Trophoblast cell (in vitro differentiated cells and primary cell): Measurements from ENCODE around the gene MRTFA.

Source experiments
- DNase-seq, 2 donors: peaks; one replicate each; pipeline ENCODE4 v3.0.0-alpha.2; 2016
- H2AFZ ChIP-seq: 2 replicates; pipeline ENCODE4 v1.6.1; 2013; ENCODE audit warnings: low read length, moderate library complexity, mild to moderate bottlenecking; ENCODE audit not compliant: insufficient read depth, poor library complexity
- H2AK5ac ChIP-seq: 2 replicates; pipeline ENCODE4 v1.6.1; 2013; ENCODE audit warnings: mild to moderate bottlenecking, low read length
- H2BK120ac ChIP-seq: 2 replicates; pipeline ENCODE4 v1.6.1; 2013; ENCODE audit warnings: low read length, mild to moderate bottlenecking, moderate library complexity; ENCODE audit not compliant: insufficient read depth, poor library complexity
- H2BK12ac ChIP-seq: 2 replicates; pipeline ENCODE4 v1.6.1; 2013; ENCODE audit warnings: mild to moderate bottlenecking, low read length, moderate library complexity
- H2BK5ac ChIP-seq: 2 replicates; pipeline ENCODE4 v1.6.1; 2013; ENCODE audit warnings: low read length, low read depth, moderate library complexity, mild to moderate bottlenecking; ENCODE audit not compliant: poor library complexity
- H3K14ac ChIP-seq: 2 replicates; pipeline ENCODE4 v1.6.1; 2013; ENCODE audit warnings: mild to moderate bottlenecking, low read length
- H3K18ac ChIP-seq: 2 replicates; pipeline ENCODE4 v1.6.1; 2013; ENCODE audit warnings: mild to moderate bottlenecking, low read length
- H3K23ac ChIP-seq: 2 replicates; pipeline ENCODE4 v1.6.1; 2013; ENCODE audit warnings: low read length
- H3K27ac ChIP-seq: 2 replicates; pipeline ENCODE4 v1.5.1; 2013; ENCODE audit warnings: low read depth, mild to moderate bottlenecking, inconsistent platforms, low read length, moderate library complexity
- H3K27me3 ChIP-seq: 2 replicates; pipeline ENCODE4 v1.6.1; 2013; ENCODE audit warnings: inconsistent platforms, mild to moderate bottlenecking, low read length, moderate library complexity; ENCODE audit not compliant: insufficient read depth
- H3K36me3 ChIP-seq, 2 experiments: 1 replicate in 1 of 2; 2 replicates in 1 of 2; pipeline ENCODE4 v1.6.1; 2013; ENCODE audit warnings: low read length in 2 of 2, mild to moderate bottlenecking in 2 of 2, moderate library complexity in 1 of 2; ENCODE audit not compliant: insufficient read depth in 2 of 2, control insufficient read depth in 1 of 2
- H3K4ac ChIP-seq: 2 replicates; pipeline ENCODE4 v1.6.1; 2013; ENCODE audit warnings: low read depth, mild to moderate bottlenecking, low read length, moderate library complexity
- H3K4me1 ChIP-seq, 2 experiments: 1 replicate in 1 of 2; 2 replicates in 1 of 2; pipeline ENCODE4 v1.6.1; 2013; ENCODE audit warnings: low read length in 2 of 2, mild to moderate bottlenecking in 2 of 2, moderate library complexity in 1 of 2; ENCODE audit not compliant: insufficient read depth in 2 of 2, control insufficient read depth in 1 of 2
- H3K4me2 ChIP-seq: 2 replicates; pipeline ENCODE4 v1.6.1; 2013; ENCODE audit warnings: inconsistent platforms, mild to moderate bottlenecking, low read length, moderate library complexity
- H3K4me3 ChIP-seq: 2 replicates; pipeline ENCODE4 v1.5.1; 2013; ENCODE audit warnings: mild to moderate bottlenecking, low read depth, low read length, inconsistent platforms
- H3K79me1 ChIP-seq: one replicate; pipeline ENCODE4 v1.6.1; 2013; ENCODE audit warnings: low read length
- H3K79me2 ChIP-seq: 2 replicates; pipeline ENCODE4 v1.6.1; 2013; ENCODE audit warnings: low read length, mild to moderate bottlenecking; ENCODE audit not compliant: control insufficient read depth, insufficient read depth, poor library complexity
- H3K9ac ChIP-seq: 2 replicates; pipeline ENCODE4 v1.6.1; 2013; ENCODE audit warnings: mild to moderate bottlenecking, low read length
- H3K9me3 ChIP-seq: 2 replicates; pipeline ENCODE4 v1.6.1; 2013; ENCODE audit warnings: low read depth, mild to moderate bottlenecking, control low read depth, inconsistent platforms, low read length; ENCODE audit not compliant: insufficient read depth
- H4K12ac ChIP-seq: 2 replicates; pipeline ENCODE4 v1.6.1; 2013; ENCODE audit warnings: low read depth, mild to moderate bottlenecking, low read length, moderate library complexity
- H4K8ac ChIP-seq: 2 replicates; pipeline ENCODE4 v1.6.1; 2013; ENCODE audit warnings: low read depth, mild to moderate bottlenecking, low read length, moderate library complexity
- H4K91ac ChIP-seq: one replicate; pipeline ENCODE4 v1.6.1; 2013; ENCODE audit warnings: low read depth, mild to moderate bottlenecking, low read length, moderate library complexity
- WGBS: extraction: QIAGEN DNeasy Blood & Tissue Kit; methylation state at CpG from one replicate; pipeline ENCODE4 v1.1.7; 2013; ENCODE audit warnings: missing lambda C conversion rate; ENCODE audit not compliant: insufficient read length, insufficient coverage; ENCODE audit errors: extremely low coverage; 5-methylcytosine and 5-hydroxymethylcytosine counted together

The MRTFA gene

DNA sequence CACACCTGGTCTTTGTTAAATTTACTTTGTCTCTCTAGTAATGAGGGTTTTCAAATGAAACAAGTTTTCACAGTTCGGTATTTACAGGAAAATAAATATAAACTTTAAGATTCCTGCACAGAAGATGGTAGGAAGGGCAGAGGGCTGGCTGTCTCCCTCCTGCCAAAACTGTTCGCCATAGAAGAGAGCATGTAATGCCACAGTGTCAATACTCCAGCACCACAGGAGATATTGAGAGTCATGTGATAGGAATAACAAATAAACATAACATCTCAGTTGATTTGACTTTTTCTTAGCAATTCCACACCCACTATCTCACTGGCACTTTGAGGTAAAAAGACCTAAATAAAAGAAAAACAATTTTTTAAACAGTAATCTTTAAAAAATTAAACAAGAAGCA is 100.9 kb downstream of the MRTFA start:
- no peak overlapping the region for H3K4me2 ChIP-seq
- H3K14ac ChIP-seq = peak overlapping the region; percentile 65
- peaks cover 2% of the 10 kb centered on the region for H3K79me2 ChIP-seq
- peak overlapping the region; percentile 35 for H4K91ac ChIP-seq
- peak overlapping the region; percentile 81 for H3K27ac ChIP-seq
- WGBS = no CpG with 5 or more reads among the region's 2 CpGs
- no peak overlapping the region for H3K23ac ChIP-seq
- H3K4me1 ChIP-seq = peaks cover 0 to 7% of the 10 kb centered on the region in 2 experiments
- H3K18ac ChIP-seq = no peak overlapping the region
- H3K27me3 ChIP-seq = no peaks in the 10 kb centered on the region
- H4K12ac ChIP-seq = no peak overlapping the region
- peaks cover 0 to 1% of the 10 kb centered on the region in 2 experiments for H3K36me3 ChIP-seq
- H3K79me1 ChIP-seq = peaks cover 9% of the 10 kb centered on the region
- H3K4ac ChIP-seq = no peak overlapping the region
- H3K9ac ChIP-seq = no peak overlapping the region
- H2BK12ac ChIP-seq = peak overlapping the region; percentile 50
- H2BK5ac ChIP-seq = peak overlapping the region; percentile 4
- H3K4me3 ChIP-seq = no peak overlapping the region
- no peaks in the 10 kb centered on the region for H3K9me3 ChIP-seq
- H4K8ac ChIP-seq = no peak overlapping the region
- peak overlapping the region; percentile 72 for H2AK5ac ChIP-seq
- H2BK120ac ChIP-seq = peak overlapping the region; percentile 73
- no peak for DNase-seq
- no peak overlapping the region for H2AFZ ChIP-seq

DNA sequence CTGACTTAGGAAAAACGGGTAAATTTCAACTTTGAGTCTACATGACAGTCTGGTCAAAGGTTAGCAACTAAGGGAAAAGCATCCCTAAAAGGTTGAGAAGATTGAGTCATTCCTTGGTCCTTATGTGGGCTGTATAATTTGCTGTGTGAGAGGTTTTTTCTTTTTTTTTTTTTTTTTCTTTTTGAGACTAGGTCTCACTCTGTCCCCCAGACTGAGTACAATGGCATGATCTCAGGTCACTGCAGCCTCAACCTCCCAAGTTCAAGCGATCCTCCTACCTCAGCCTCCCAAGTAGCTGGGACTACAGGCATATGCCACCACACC is 101.4 kb downstream of the MRTFA start:
- DNase-seq = no peak
- Histone ChIP-seq H4K12ac (peak overlapping the region; percentile 38), H4K91ac (peak overlapping the region; percentile 38), H3K27me3 (no peaks in the 10 kb centered on the region), H3K79me1 (peaks cover 9% of the 10 kb centered on the region), H3K9ac (no peak overlapping the region), H2AFZ (no peak overlapping the region), H2BK12ac (no peak overlapping the region), H3K79me2 (peaks cover 2% of the 10 kb centered on the region), H2BK5ac (peak overlapping the region; percentile 4), H3K23ac (no peak overlapping the region), H3K4me2 (peak overlapping the region; percentile 23), H3K36me3 (peaks cover 0 to 1% of the 10 kb centered on the region in 2 experiments), H3K4me1 (peaks cover 0 to 7% of the 10 kb centered on the region in 2 experiments), H3K27ac (peak overlapping the region; percentile 81), H2BK120ac (peak overlapping the region; percentile 73), H3K9me3 (no peaks in the 10 kb centered on the region), H2AK5ac (no peak overlapping the region), H4K8ac (peak overlapping the region; percentile 50), H3K18ac (peak overlapping the region; percentile 73), H3K14ac (peak overlapping the region; percentile 65), H3K4me3 (no peak overlapping the region), H3K4ac (no peak overlapping the region)
- no CpG with 5 or more reads among the region's 2 CpGs for WGBS

DNA sequence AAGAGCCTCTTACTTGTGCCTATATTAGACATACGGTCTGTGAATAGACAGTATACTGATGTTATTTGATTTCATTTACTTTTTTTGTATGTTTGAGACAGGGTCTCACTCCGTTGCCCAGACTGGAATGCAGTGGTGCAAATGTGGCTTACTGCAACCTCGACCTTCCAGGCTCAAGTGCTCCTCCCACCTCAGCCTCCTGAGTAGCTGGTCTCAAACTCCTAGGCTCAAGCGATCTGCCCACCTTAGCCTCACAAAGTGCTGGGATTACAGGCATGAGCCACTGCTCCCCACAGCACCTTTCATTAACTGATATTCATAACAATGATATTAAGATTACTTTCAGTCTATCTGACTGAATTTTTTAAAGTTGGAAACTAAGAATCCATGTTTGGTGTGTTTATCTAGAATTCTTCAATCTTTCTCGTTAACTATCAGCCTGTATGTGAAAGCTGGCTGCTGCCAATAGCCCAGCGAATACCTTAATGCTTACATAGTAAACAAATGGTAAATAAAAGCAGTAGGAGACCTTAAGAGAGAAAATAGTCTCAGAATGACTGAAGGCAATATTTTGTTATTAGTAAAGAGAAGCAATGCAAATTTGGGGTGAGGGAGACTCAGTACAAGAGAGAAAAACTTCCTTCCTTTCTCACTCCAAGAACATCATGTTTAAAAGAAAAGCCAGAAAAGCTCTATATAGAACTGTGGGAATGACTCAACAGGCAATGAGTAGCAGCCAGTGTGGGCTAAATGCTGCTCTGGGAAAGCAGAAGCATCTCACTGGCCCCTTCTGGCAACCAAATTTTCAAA is 101.9 kb downstream of the MRTFA start:
- H3K18ac ChIP-seq = no peak overlapping the region
- H3K14ac ChIP-seq = no peak overlapping the region
- peak overlapping the region; percentile 23 for H3K4me2 ChIP-seq
- no peak overlapping the region for H3K4me3 ChIP-seq
- no peak overlapping the region for H2BK120ac ChIP-seq
- no peak overlapping the region for H2AFZ ChIP-seq
- H3K27me3 ChIP-seq = no peaks in the 10 kb centered on the region
- H3K79me1 ChIP-seq = peaks cover 11% of the 10 kb centered on the region
- peak overlapping the region; percentile 61 for H4K8ac ChIP-seq
- no peaks in the 10 kb centered on the region for H3K9me3 ChIP-seq
- H3K27ac ChIP-seq = peak overlapping the region; percentile 81
- DNase-seq = peak in 1 of 2 donors; percentile 44
- no CpG with 5 or more reads among the region's 6 CpGs for WGBS
- H4K91ac ChIP-seq = peak overlapping the region; percentile 29
- H3K79me2 ChIP-seq = peaks cover 4% of the 10 kb centered on the region
- no peak overlapping the region for H3K4ac ChIP-seq
- H2BK5ac ChIP-seq = no peak overlapping the region
- peak overlapping the region; percentile 38 for H4K12ac ChIP-seq
- no peak overlapping the region for H2BK12ac ChIP-seq
- H3K23ac ChIP-seq = no peak overlapping the region
- H3K9ac ChIP-seq = no peak overlapping the region
- no peak overlapping the region for H2AK5ac ChIP-seq
- H3K36me3 ChIP-seq = peaks cover 0 to 1% of the 10 kb centered on the region in 2 experiments
- peaks cover 0 to 7% of the 10 kb centered on the region in 2 experiments for H3K4me1 ChIP-seq

DNA sequence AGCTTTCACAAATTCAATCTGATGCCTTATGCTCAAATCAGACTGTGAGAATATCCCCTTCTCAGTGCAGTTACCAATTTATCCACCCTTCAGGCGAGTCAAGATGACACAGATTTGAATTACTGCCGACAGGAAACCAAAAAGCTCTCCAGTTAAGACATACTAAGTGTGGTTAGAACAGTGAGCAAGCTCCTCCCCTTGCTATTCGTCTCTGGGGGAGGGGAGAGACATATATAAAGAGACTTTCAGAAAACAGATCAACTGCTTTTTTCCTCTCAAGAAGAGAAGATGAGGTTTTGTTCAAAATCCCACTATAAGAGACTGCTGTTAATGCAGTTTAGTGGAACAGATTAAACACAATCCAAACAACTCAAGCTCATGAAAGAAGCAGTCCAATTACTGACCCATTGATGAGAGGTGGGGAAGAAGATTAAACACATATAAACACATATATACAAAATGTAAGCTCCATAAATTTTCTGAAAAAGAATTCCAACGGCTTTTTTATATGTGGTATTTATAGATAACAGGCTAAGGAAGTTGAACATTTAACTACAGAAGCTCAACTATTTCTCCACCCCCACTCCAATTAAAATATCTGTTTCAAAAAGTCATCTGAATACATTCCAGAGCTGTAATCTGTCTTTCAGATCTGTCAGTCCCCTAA is 102.7 kb downstream of the MRTFA start:
- no peak overlapping the region for H3K14ac ChIP-seq
- peak in 1 of 2 donors; percentile 51 for DNase-seq
- H2BK12ac ChIP-seq = no peak overlapping the region
- H3K9ac ChIP-seq = no peak overlapping the region
- no peak overlapping the region for H3K23ac ChIP-seq
- no peak overlapping the region for H3K4ac ChIP-seq
- H3K36me3 ChIP-seq = peaks cover 0 to 4% of the 10 kb centered on the region in 2 experiments
- H4K91ac ChIP-seq = no peak overlapping the region
- peaks cover 11% of the 10 kb centered on the region for H3K79me1 ChIP-seq
- no peak overlapping the region for H3K18ac ChIP-seq
- H3K4me1 ChIP-seq = peaks cover 0 to 7% of the 10 kb centered on the region in 2 experiments
- H3K9me3 ChIP-seq = no peaks in the 10 kb centered on the region
- no peak overlapping the region for H4K8ac ChIP-seq
- no peak overlapping the region for H3K4me3 ChIP-seq
- no peak overlapping the region for H4K12ac ChIP-seq
- no CpG with 5 or more reads among the region's 4 CpGs for WGBS
- no peak overlapping the region for H2AK5ac ChIP-seq
- H3K79me2 ChIP-seq = peaks cover 4% of the 10 kb centered on the region
- H2AFZ ChIP-seq = no peak overlapping the region
- no peak overlapping the region for H2BK120ac ChIP-seq
- no peak overlapping the region for H2BK5ac ChIP-seq
- H3K4me2 ChIP-seq = peak overlapping the region; percentile 57
- H3K27me3 ChIP-seq = no peaks in the 10 kb centered on the region
- H3K27ac ChIP-seq = peak overlapping the region; percentile 81
